Smooth muscle cell (in vitro differentiated cells): ENCODE results near the gene LBX2. TPM values are rescaled to one million over a fixed set of nuclear protein-coding genes. Genes with fewer than 3 reads are reported as not detected.
"Not testable (repeated sequence)": the region's sequence is repeated elsewhere in the genome, so short reads cannot be mapped to it uniquely, and the experiment has no call there.

Source experiments
- DNase-seq: peaks from one replicate; lab custom pipeline; 2025; ENCODE audit not compliant: unreplicated experiment; lab: John Stamatoyannopoulos, UW
- H2AFZ ChIP-seq: fragments of 200-600 bp; sonication (generic); 2 replicates; pipeline ENCODE4 v1.6.0; 2016; ENCODE audit warnings: antibody characterized with exemption, low read depth, mild to moderate bottlenecking
- H3F3A ChIP-seq: fragments of 200-600 bp; sonication (generic); 2 replicates; pipeline ENCODE4 v1.6.0; 2017; ENCODE audit warnings: antibody characterized with exemption, low read depth
- H3K27ac ChIP-seq: fragments of 200-600 bp; sonication (generic); 2 replicates; pipeline ENCODE4 v1.5.1; 2016; ENCODE audit warnings: low read depth, mild to moderate bottlenecking
- H3K27me3 ChIP-seq: fragments of 200-600 bp; sonication (generic); 2 replicates; pipeline ENCODE4 v1.6.1; 2016; ENCODE audit warnings: low read depth, mild to moderate bottlenecking
- H3K36me3 ChIP-seq: fragments of 200-600 bp; sonication (generic); 2 replicates; pipeline ENCODE4 v1.5.1; 2016; ENCODE audit warnings: low read depth
- H3K4me1 ChIP-seq: fragments of 200-600 bp; sonication (generic); 2 replicates; pipeline ENCODE4 v1.5.1; 2016; ENCODE audit warnings: low read depth
- H3K4me2 ChIP-seq: fragments of 200-600 bp; sonication (generic); 2 replicates; pipeline ENCODE4 v1.6.0; 2016; ENCODE audit warnings: mild to moderate bottlenecking
- H3K4me3 ChIP-seq: fragments of 200-600 bp; sonication (generic); 2 replicates; pipeline ENCODE4 v1.5.1; 2016; ENCODE audit warnings: mild to moderate bottlenecking
- H3K79me2 ChIP-seq: fragments of 200-600 bp; sonication (generic); 2 replicates; pipeline ENCODE4 v1.6.0; 2016; ENCODE audit warnings: low read depth, mild to moderate bottlenecking
- H3K9ac ChIP-seq: fragments of 200-600 bp; sonication (generic); 2 replicates; pipeline ENCODE4 v1.6.0; 2016; ENCODE audit warnings: low read depth
- H3K9me3 ChIP-seq: fragments of 200-600 bp; sonication (generic); replicated peaks from 2 replicates; pipeline ENCODE4 v1.5.1; 2016; ENCODE audit warnings: low read depth
- H4K20me1 ChIP-seq: fragments of 200-600 bp; sonication (generic); 2 replicates; pipeline ENCODE4 v1.6.0; 2016; ENCODE audit warnings: low read depth
- CTCF ChIP-seq: fragments of 200-600 bp; sonication (generic); IDR thresholded peaks from 2 replicates; pipeline ENCODE4 v1.5.1; 2017; ENCODE audit warnings: borderline replicate concordance, mild to moderate bottlenecking, antibody characterized with exemption; ENCODE audit not compliant: insufficient read depth, poor library complexity, severe bottlenecking
- WGBS: methylation state at CpG from one replicate; pipeline ENCODE4 v1.1.7; 2016; ENCODE audit warnings: low lambda C conversion rate; 5-methylcytosine and 5-hydroxymethylcytosine counted together
- polyA plus RNA-seq: library from polyadenylated mRNA; unstranded; fragments of >200 nt; fragmentation: Nextera tagmentation; extraction: Ambion mirVana; gene quantifications from 2 replicates; pipeline ENCODE4 v1.2.1, GENCODE V29; 2016
- total RNA-seq: library from RNA; depleted of rRNA; stranded (reverse); fragments of >200 nt; gene quantifications from 2 replicates; pipeline ENCODE4 v1.2.3, GENCODE V29; 2014

The LBX2 gene
- total and polyA plus RNA-seq, 2 experiments from 2014 or later: 1.5 to 2.4 TPM

DNA sequence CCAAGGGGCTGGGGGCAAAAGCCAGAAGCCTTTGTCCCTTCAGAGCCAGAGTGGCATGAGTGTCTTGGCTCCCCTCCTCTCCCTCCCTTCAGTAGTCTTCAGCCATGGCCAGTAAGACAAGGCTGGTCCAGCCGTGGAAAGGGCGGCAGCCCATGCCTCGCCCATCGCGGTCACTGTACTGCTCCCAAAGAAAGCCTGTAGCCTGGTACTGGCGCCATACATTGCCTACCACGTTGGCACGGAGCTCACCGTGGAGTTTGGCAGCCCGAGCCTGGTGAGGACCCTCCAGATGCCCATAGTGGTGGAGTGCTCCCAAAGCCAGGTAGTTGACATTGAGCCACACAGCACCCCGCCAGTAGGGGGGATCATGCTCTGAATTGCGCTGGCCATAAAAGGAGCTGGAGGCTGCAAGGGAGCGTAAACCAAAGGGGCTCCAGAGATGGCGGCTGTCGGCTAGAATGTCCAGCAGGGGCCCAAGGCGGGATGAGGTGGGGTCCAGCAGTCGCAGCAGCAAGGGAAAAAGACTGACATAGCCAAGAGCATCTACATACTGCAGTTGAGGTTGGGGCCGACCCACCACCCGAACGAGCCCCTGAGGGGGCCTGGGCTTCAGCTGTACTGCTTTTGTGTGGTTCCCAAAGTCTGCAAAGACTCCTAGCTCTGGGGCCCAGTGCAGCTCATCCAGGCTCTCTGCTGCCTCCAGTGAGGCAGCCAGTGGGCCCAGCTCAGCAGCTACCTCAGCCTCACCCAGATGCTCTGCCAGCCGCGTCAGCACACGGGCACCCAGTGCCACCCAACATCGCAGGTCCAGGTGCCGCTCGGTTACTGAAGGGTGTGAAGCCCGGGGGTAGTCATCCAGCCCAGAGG, 38.0 kb downstream of the LBX2 start:
- 96% methylated on average over 26 of the region's 27 CpGs for WGBS
- H3K4me3 ChIP-seq: no peak overlapping the region
- peak; percentile 5 for TF ChIP-seq CTCF
- peaks cover 24% of the 10 kb centered on the region for H3K4me1 ChIP-seq
- H3K9me3 ChIP-seq: no peaks in the 10 kb centered on the region
- H3K27ac ChIP-seq: peak overlapping the region; percentile 1
- H2AFZ ChIP-seq: no peak overlapping the region
- peaks cover 48% of the 10 kb centered on the region for H3K79me2 ChIP-seq
- H3K4me2 ChIP-seq: no peak overlapping the region
- H3F3A ChIP-seq: peaks cover 20% of the 10 kb centered on the region
- no peak overlapping the region for H3K9ac ChIP-seq
- no peaks in the 10 kb centered on the region for H4K20me1 ChIP-seq
- DNase-seq: no peak
- H3K36me3 ChIP-seq: no peaks in the 10 kb centered on the region
- no peaks in the 10 kb centered on the region for H3K27me3 ChIP-seq

DNA sequence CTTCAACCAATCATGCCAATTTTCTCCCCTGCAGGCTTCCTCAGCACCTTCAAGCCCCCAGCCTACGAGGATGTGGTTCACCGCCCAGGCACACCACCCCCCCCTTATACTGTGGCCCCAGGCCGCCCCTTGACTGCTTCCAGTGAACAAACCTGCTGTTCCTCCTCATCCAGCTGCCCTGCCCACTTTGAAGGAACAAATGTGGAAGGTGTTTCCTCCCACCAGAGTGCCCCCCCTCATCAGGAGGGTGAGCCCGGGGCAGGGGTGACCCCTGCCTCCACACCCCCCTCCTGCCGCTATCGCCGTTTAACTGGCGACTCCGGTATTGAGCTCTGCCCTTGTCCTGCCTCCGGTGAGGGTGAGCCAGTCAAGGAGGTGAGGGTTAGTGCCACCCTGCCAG, 39.2 kb downstream of the LBX2 start:
- not testable (repeated sequence) for H3K4me3 ChIP-seq, H2AFZ ChIP-seq, H4K20me1 ChIP-seq, H3K27me3 ChIP-seq, H3K27ac ChIP-seq, H3K4me2 ChIP-seq, H3K9me3 ChIP-seq, DNase-seq, H3K9ac ChIP-seq, H3K36me3 ChIP-seq
- Histone ChIP-seq H3F3A (peaks cover 23% of the 10 kb centered on the region), H3K4me1 (peaks cover 26% of the 10 kb centered on the region), H3K79me2 (peaks cover 49% of the 10 kb centered on the region)
- 93% methylated on average over 10 of the region's 10 CpGs for WGBS

GRCh38 chr2:74459503-74460118, 39.8 kb downstream of the LBX2 start:
- Histone ChIP-seq H3K79me2 (peaks cover 45% of the 10 kb centered on the region), H3F3A (peaks cover 23% of the 10 kb centered on the region), H3K4me2 (peak overlapping the region; percentile 98), H3K4me1 (peaks cover 26% of the 10 kb centered on the region), H3K4me3 (peak overlapping the region; percentile 85)
- not testable (repeated sequence) for DNase-seq, H3K36me3 ChIP-seq, H3K9ac ChIP-seq, H4K20me1 ChIP-seq, H3K9me3 ChIP-seq, H2AFZ ChIP-seq, H3K27me3 ChIP-seq, H3K27ac ChIP-seq
- 93% methylated on average over 13 of the region's 13 CpGs for WGBS

- WGBS: 8% methylated on average over 10 of the region's 10 CpGs
- peak overlapping the region; percentile 63 for H3K27ac ChIP-seq
- H3K9me3 ChIP-seq: no peaks in the 10 kb centered on the region
- no peak overlapping the region for H2AFZ ChIP-seq
- peaks cover 23% of the 10 kb centered on the region for H3F3A ChIP-seq
- DNase-seq: no peak
- peak overlapping the region; percentile 81 for H3K9ac ChIP-seq
- no peaks in the 10 kb centered on the region for H3K27me3 ChIP-seq
- H3K4me3 ChIP-seq: peak overlapping the region; percentile 85
- peaks cover 39% of the 10 kb centered on the region for H3K79me2 ChIP-seq
- H3K4me2 ChIP-seq: peak overlapping the region; percentile 98
- peaks cover 21% of the 10 kb centered on the region for H3K4me1 ChIP-seq
- no peak for TF ChIP-seq CTCF
- no peaks in the 10 kb centered on the region for H3K36me3 ChIP-seq
- H4K20me1 ChIP-seq: no peaks in the 10 kb centered on the region
Observed at GRCh38 chr2:74458938-74459363, 40.5 kb downstream of the LBX2 start.
